SK-N-SH (cell line): ENCODE results near the gene HEPN1. TPM values are rescaled to one million over a fixed set of nuclear protein-coding genes. Genes with fewer than 3 reads are reported as not detected.

Experiments used
- ELF1 ChIP-seq: IDR thresholded peaks from 2 replicates; pipeline ENCODE4 v1.4.0; 2012
- EP300 ChIP-seq, 2 experiments: IDR thresholded peaks; 2 replicates each; pipeline versions ENCODE4 v1.4.0 to v1.6.1; 2012; ENCODE audit warnings: borderline replicate concordance in 1 of 2, low read depth in 1 of 2, low read length in 1 of 2
- EZH2phosphoT487 ChIP-seq: fragments of 200-600 bp; sonication (generic); IDR thresholded peaks from 2 replicates; pipeline ENCODE4 v1.6.1; 2017; ENCODE audit warnings: low read depth, mixed run types, mild to moderate bottlenecking, antibody characterized with exemption, moderate library complexity, borderline replicate concordance
- FOXJ3 ChIP-seq: sonication (generic); formaldehyde crosslinking; IDR thresholded peaks from 2 replicates; pipeline ENCODE4 v1.5.1; 2020; ENCODE audit warnings: mild to moderate bottlenecking, missing genetic modification reagents
- GATA2 ChIP-seq: sonication (generic); formaldehyde crosslinking; IDR thresholded peaks from 2 replicates; pipeline ENCODE4 v1.5.0; 2020; ENCODE audit warnings: mild to moderate bottlenecking, missing genetic modification reagents
- MEF2A ChIP-seq: IDR thresholded peaks from 2 replicates; pipeline ENCODE4 v1.4.0; 2012; ENCODE audit warnings: low read depth, borderline replicate concordance
- MXI1 ChIP-seq: IDR thresholded peaks from 2 replicates; pipeline ENCODE4 v1.6.1; 2012; ENCODE audit warnings: mild to moderate bottlenecking, low read depth, low read length, improper control_type of control experiment
- NFIC ChIP-seq: IDR thresholded peaks from 2 replicates; pipeline ENCODE4 v1.4.0; 2012; ENCODE audit warnings: borderline replicate concordance
- RCOR1 ChIP-seq: fragments of 150-350 bp; IDR thresholded peaks from 2 replicates; pipeline ENCODE4 v1.6.1; 2017; ENCODE audit warnings: antibody characterized with exemption, low read length
- REST ChIP-seq: IDR thresholded peaks from 2 replicates; pipeline ENCODE4 v1.6.1; 2012; ENCODE audit warnings: mild to moderate bottlenecking, low read depth, low read length, moderate library complexity
- RXRA ChIP-seq: IDR thresholded peaks from 2 replicates; pipeline ENCODE4 v1.4.0; 2012; ENCODE audit warnings: low read depth, mild to moderate bottlenecking, borderline replicate concordance
- SMC3 ChIP-seq: IDR thresholded peaks from 2 replicates; pipeline ENCODE4 v1.6.1; 2012; ENCODE audit warnings: low read depth, low read length, improper control_type of control experiment
- TCF12 ChIP-seq: IDR thresholded peaks from 2 replicates; pipeline ENCODE4 v1.4.0; 2012
- ZBTB33 ChIP-seq: IDR thresholded peaks from 2 replicates; pipeline ENCODE4 v1.4.0; 2012; ENCODE audit warnings: low read depth, borderline replicate concordance
- polyA plus RNA-seq, 3 experiments: library from polyadenylated mRNA; depleted of rRNA; stranded (reverse); fragments of >200 nt; gene quantifications; 2 replicates each; pipeline ENCODE4 v1.2.3, GENCODE V29; 2012
- TF ChIP-seq, protein P1 (sequence below): fragments of 200-600 bp; sonication (generic); IDR thresholded peaks from 2 replicates; pipeline ENCODE4 v1.6.1; 2017; ENCODE audit warnings: antibody characterized with exemption, mild to moderate bottlenecking, moderate library complexity
- TF ChIP-seq, protein P2 (sequence below): fragments of 150-350 bp; IDR thresholded peaks from 2 replicates; pipeline ENCODE4 v1.6.1; 2017; ENCODE audit warnings: antibody characterized with exemption, low read length, low read depth, borderline replicate concordance
- TF ChIP-seq, protein P3 (sequence below): IDR thresholded peaks from 2 replicates; pipeline ENCODE4 v1.4.0; 2012; ENCODE audit warnings: low read depth, borderline replicate concordance

The HEPN1 gene
- polyA plus RNA-seq, 1 of the 3 experiments (the other 2 are of a cell fraction) = not detected

DNA sequence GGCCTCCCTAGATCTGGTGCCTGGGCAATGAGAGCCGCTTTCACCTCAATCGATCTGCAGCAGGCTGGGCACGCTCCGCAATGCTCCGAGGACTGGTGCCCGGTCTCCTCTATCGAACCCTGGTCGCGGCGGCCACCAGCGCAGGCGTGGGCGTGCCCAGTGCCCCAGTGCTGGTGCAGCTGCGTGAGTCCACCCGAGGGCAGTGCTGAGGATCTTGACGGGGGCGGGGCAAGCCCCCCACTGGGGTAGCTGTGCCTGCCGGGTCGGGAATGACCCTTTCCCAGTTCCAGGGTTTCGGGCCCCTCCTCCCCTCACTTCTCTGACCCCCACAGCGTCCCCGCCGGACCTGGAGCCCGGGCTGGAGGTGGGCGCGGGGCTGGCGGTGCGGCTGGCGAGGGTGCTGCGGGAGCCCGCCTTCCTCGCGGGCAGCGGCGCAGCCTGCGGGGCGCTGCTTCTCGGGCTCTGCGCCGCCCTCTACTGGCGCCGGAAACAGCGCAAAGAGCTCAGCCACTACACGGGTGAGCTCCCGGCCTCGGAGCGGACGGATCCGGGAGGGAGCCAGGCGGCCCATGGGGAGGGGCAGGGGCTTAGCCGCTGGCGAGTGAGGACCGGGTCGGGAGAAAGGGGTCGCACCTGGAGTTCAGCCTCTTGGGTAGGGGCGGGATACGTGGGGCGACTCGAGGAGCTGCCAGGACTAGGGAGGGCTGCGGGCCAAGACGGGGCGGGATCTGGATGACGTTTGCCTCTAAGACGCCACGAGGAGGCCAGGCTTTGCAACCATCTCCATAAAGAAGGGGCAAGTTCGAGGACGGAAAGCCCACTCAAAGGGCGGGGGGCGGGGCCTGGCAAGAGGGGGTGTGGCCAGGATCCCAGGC, 42.9 kb upstream of the HEPN1 start (continued):
- TF ChIP-seq REST (no peak; the same call in 1 of the 2 replicates), FOXJ3 (no peak), RXRA (no peak), ZBTB33 (no peak), EP300 (IDR thresholded peaks at IDR 0.05; ENCODE audit: borderline replicate concordance in 1 of 2, low read depth in 1 of 2, low read length in 1 of 2) (no peak), MEF2A (no peak), NFIC (peak; percentile 80), MXI1 (peak; percentile 61), TCF12 (peak; percentile 37; the same call in 1 of the 2 replicates), GATA2 (no peak), EZH2phosphoT487 (no peak), SMC3 (peak; percentile 36; the same call in 1 of the 2 replicates), RCOR1 (no peak), ELF1 (no peak)
- TF ChIP-seq, protein P1, sequence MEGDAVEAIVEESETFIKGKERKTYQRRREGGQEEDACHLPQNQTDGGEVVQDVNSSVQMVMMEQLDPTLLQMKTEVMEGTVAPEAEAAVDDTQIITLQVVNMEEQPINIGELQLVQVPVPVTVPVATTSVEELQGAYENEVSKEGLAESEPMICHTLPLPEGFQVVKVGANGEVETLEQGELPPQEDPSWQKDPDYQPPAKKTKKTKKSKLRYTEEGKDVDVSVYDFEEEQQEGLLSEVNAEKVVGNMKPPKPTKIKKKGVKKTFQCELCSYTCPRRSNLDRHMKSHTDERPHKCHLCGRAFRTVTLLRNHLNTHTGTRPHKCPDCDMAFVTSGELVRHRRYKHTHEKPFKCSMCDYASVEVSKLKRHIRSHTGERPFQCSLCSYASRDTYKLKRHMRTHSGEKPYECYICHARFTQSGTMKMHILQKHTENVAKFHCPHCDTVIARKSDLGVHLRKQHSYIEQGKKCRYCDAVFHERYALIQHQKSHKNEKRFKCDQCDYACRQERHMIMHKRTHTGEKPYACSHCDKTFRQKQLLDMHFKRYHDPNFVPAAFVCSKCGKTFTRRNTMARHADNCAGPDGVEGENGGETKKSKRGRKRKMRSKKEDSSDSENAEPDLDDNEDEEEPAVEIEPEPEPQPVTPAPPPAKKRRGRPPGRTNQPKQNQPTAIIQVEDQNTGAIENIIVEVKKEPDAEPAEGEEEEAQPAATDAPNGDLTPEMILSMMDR = peak; percentile 75
- TF ChIP-seq, protein P2, sequence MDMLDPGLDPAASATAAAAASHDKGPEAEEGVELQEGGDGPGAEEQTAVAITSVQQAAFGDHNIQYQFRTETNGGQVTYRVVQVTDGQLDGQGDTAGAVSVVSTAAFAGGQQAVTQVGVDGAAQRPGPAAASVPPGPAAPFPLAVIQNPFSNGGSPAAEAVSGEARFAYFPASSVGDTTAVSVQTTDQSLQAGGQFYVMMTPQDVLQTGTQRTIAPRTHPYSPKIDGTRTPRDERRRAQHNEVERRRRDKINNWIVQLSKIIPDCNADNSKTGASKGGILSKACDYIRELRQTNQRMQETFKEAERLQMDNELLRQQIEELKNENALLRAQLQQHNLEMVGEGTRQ = no peak; the same call in 1 of the 2 replicates
- TF ChIP-seq, protein P3, sequence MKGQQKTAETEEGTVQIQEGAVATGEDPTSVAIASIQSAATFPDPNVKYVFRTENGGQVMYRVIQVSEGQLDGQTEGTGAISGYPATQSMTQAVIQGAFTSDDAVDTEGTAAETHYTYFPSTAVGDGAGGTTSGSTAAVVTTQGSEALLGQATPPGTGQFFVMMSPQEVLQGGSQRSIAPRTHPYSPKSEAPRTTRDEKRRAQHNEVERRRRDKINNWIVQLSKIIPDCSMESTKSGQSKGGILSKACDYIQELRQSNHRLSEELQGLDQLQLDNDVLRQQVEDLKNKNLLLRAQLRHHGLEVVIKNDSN = no peak
- TF ChIP-seq, all 33 proteins: peak for 14
